DOHH2 (cell line): ENCODE results near the gene CA14.
A peak's percentile ranks its signal among the peaks of the same experiment; 100 is the strongest.

Experiments used
- H3F3A ChIP-seq: fragments of 200-600 bp; sonication (generic), shearing (Covaris generic); 2 replicates; pipeline ENCODE4 v1.6.0; 2016; ENCODE audit warnings: antibody characterized with exemption, mild to moderate bottlenecking; ENCODE audit not compliant: control insufficient read depth, insufficient read depth
- H3K27ac ChIP-seq: fragments of 200-600 bp; sonication (generic); 2 replicates; pipeline ENCODE4 v1.5.1; 2014; ENCODE audit warnings: low read depth, mild to moderate bottlenecking, low read length, moderate library complexity
- H3K27me3 ChIP-seq: fragments of 200-600 bp; sonication (generic); 2 replicates; pipeline ENCODE4 v1.6.1; 2014; ENCODE audit warnings: mild to moderate bottlenecking, low read length, mixed read lengths; ENCODE audit not compliant: control insufficient read depth
- H3K36me3 ChIP-seq: fragments of 200-600 bp; sonication (generic); 2 replicates; pipeline ENCODE4 v1.6.1; 2014; ENCODE audit warnings: mild to moderate bottlenecking, low read length, moderate library complexity, mixed read lengths; ENCODE audit not compliant: control insufficient read depth
- H3K4me1 ChIP-seq: fragments of 200-600 bp; sonication (generic); 2 replicates; pipeline ENCODE4 v1.6.1; 2014; ENCODE audit warnings: mild to moderate bottlenecking, low read length, mixed read lengths; ENCODE audit not compliant: control insufficient read depth
- H3K4me2 ChIP-seq: fragments of 200-600 bp; sonication (generic); 2 replicates; pipeline ENCODE4 v1.6.0; 2014; ENCODE audit warnings: mild to moderate bottlenecking, low read length, moderate library complexity
- H3K4me3 ChIP-seq: fragments of 200-600 bp; sonication (generic); 2 replicates; pipeline ENCODE4 v1.5.1; 2014; ENCODE audit warnings: mild to moderate bottlenecking, low read length, mixed read lengths
- H3K79me2 ChIP-seq: fragments of 200-600 bp; sonication (generic); 2 replicates; pipeline ENCODE4 v1.6.1; 2014; ENCODE audit warnings: mild to moderate bottlenecking, low read length, mixed read lengths; ENCODE audit not compliant: control insufficient read depth
- H3K9me2 ChIP-seq: fragments of 200-600 bp; sonication (generic); replicated peaks from 2 replicates; pipeline ENCODE4 v1.6.1; 2014; ENCODE audit warnings: mild to moderate bottlenecking, low read length, mixed read lengths; ENCODE audit not compliant: control insufficient read depth
- H3K9me3 ChIP-seq: fragments of 200-600 bp; sonication (generic); 2 replicates; pipeline ENCODE4 v1.6.1; 2014; ENCODE audit warnings: antibody characterized with exemption, low read length, mixed read lengths; ENCODE audit not compliant: control insufficient read depth, insufficient read depth
- H4K20me1 ChIP-seq: fragments of 200-600 bp; sonication (generic); 2 replicates; pipeline ENCODE4 v1.6.0; 2014; ENCODE audit warnings: low read depth, mild to moderate bottlenecking, antibody characterized with exemption, low read length, moderate library complexity; ENCODE audit not compliant: control insufficient read depth, insufficient read depth
- CTCF ChIP-seq: fragments of 200-600 bp; sonication (generic); IDR thresholded peaks from one replicate; pipeline ENCODE4 v1.5.1; 2014; ENCODE audit warnings: antibody characterized with exemption, mild to moderate bottlenecking, low read depth, low read length; ENCODE audit not compliant: poor library complexity, severe bottlenecking
- EZH2phosphoT487 ChIP-seq: fragments of 200-600 bp; sonication (generic); IDR thresholded peaks from 2 replicates; pipeline ENCODE4 v1.6.1; 2017; ENCODE audit warnings: borderline replicate concordance, mild to moderate bottlenecking, antibody characterized with exemption, low read length, moderate library complexity, mixed read lengths

The CA14 gene

GRCh38 chr1:150234309-150234565 is 23.3 kb upstream of the CA14 start:
- H3K27ac ChIP-seq = peak overlapping the region; percentile 89
- peaks cover 24% of the 10 kb centered on the region for H3K4me1 ChIP-seq
- peak overlapping the region; percentile 88 for H3K4me2 ChIP-seq
- H3K9me2 ChIP-seq = no peaks in the 10 kb centered on the region
- TF ChIP-seq CTCF (no peak), EZH2phosphoT487 (no peak)
- H3K36me3 ChIP-seq = peaks cover 59% of the 10 kb centered on the region
- H4K20me1 ChIP-seq = peaks cover 4% of the 10 kb centered on the region; the same call in 1 of the 2 replicates
- H3K27me3 ChIP-seq = no peaks in the 10 kb centered on the region
- peak overlapping the region; percentile 95 for H3K4me3 ChIP-seq
- peaks cover 73% of the 10 kb centered on the region for H3K79me2 ChIP-seq
- H3K9me3 ChIP-seq = no peaks in the 10 kb centered on the region
- H3F3A ChIP-seq = peaks cover 3% of the 10 kb centered on the region; the same call in 1 of the 2 replicates

- Histone ChIP-seq H3F3A (peaks cover 3% of the 10 kb centered on the region; the same call in 1 of the 2 replicates), H3K4me2 (peak overlapping the region; percentile 88), H3K4me3 (peak overlapping the region; percentile 95), H3K27ac (peak overlapping the region; percentile 89), H3K9me2 (no peaks in the 10 kb centered on the region), H3K36me3 (peaks cover 54% of the 10 kb centered on the region), H3K4me1 (peaks cover 24% of the 10 kb centered on the region), H3K27me3 (no peaks in the 10 kb centered on the region), H4K20me1 (peaks cover 4% of the 10 kb centered on the region; the same call in 1 of the 2 replicates), H3K9me3 (no peaks in the 10 kb centered on the region), H3K79me2 (peaks cover 69% of the 10 kb centered on the region)
- TF ChIP-seq CTCF (no peak), EZH2phosphoT487 (no peak)
These were observed 22.8 kb upstream of the CA14 start for GRCh38 chr1:150234566-150235293.

- Histone ChIP-seq H3K4me2 (peak overlapping the region; percentile 88), H3K4me1 (peaks cover 24% of the 10 kb centered on the region), H3K36me3 (peaks cover 48% of the 10 kb centered on the region), H3K27me3 (no peaks in the 10 kb centered on the region), H3K9me2 (no peaks in the 10 kb centered on the region), H3K79me2 (peaks cover 63% of the 10 kb centered on the region), H3K9me3 (no peaks in the 10 kb centered on the region), H4K20me1 (peaks cover 4% of the 10 kb centered on the region; the same call in 1 of the 2 replicates), H3K4me3 (peak overlapping the region; percentile 95), H3K27ac (peak overlapping the region; percentile 89), H3F3A (peaks cover 3% of the 10 kb centered on the region; the same call in 1 of the 2 replicates)
- TF ChIP-seq EZH2phosphoT487 (no peak), CTCF (peak; percentile 34)
These were observed 22.2 kb upstream of the CA14 start for GRCh38 chr1:150235294-150235851.
